H9 (cell line): ENCODE data around the gene PLXNA2. TPM values are rescaled to one million over a fixed set of nuclear protein-coding genes. Genes with fewer than 3 reads are reported as not detected.

ENCODE experiments used
- DNase-seq: peaks from one replicate; pipeline ENCODE4 v3.0.0-alpha.2; 2017
- H2AFZ ChIP-seq: one replicate; pipeline ENCODE4 v1.6.1; 2013; ENCODE audit warnings: mild to moderate bottlenecking, low read length, control low read depth, moderate library complexity
- H2AK5ac ChIP-seq: 2 replicates; pipeline ENCODE4 v1.6.1; 2013; ENCODE audit warnings: low read length, control low read depth, mixed read lengths; ENCODE audit not compliant: insufficient read length
- H2BK120ac ChIP-seq: one replicate; pipeline ENCODE4 v1.6.1; 2013; ENCODE audit warnings: low read depth, mild to moderate bottlenecking, low read length, control low read depth, inconsistent platforms; ENCODE audit not compliant: poor library complexity, severe bottlenecking
- H2BK12ac ChIP-seq: 2 replicates; pipeline ENCODE4 v1.6.1; 2013; ENCODE audit warnings: low read length, control low read depth, mixed read lengths, low read depth; ENCODE audit not compliant: insufficient read length
- H2BK15ac ChIP-seq: 2 replicates; pipeline ENCODE4 v1.6.1; 2013; ENCODE audit warnings: low read depth, low read length, control low read depth
- H2BK20ac ChIP-seq: one replicate; pipeline ENCODE4 v1.6.1; 2013; ENCODE audit warnings: low read depth, mild to moderate bottlenecking, low read length, control low read depth, inconsistent platforms; ENCODE audit not compliant: poor library complexity, severe bottlenecking
- H2BK5ac ChIP-seq: 2 replicates; pipeline ENCODE4 v1.6.1; 2013; ENCODE audit warnings: low read length, control low read depth, mixed read lengths; ENCODE audit not compliant: insufficient read length
- H3K14ac ChIP-seq: 2 replicates; pipeline ENCODE4 v1.6.1; 2013; ENCODE audit warnings: low read length, control low read depth; ENCODE audit not compliant: insufficient read depth
- H3K18ac ChIP-seq: 2 replicates; pipeline ENCODE4 v1.6.1; 2013; ENCODE audit warnings: low read depth, mild to moderate bottlenecking, mixed read lengths, low read length, control low read depth; ENCODE audit not compliant: insufficient read length
- H3K23ac ChIP-seq: 2 replicates; pipeline ENCODE4 v1.6.1; 2013; ENCODE audit warnings: low read length, control low read depth, mixed read lengths, low read depth; ENCODE audit not compliant: insufficient read length
- H3K23me2 ChIP-seq: 2 replicates; pipeline ENCODE4 v1.6.1; 2013; ENCODE audit warnings: low read depth, mild to moderate bottlenecking, mixed read lengths, low read length, control low read depth; ENCODE audit not compliant: insufficient read length, poor library complexity, severe bottlenecking
- H3K27ac ChIP-seq: 2 replicates; pipeline ENCODE4 v1.5.1; 2013; ENCODE audit warnings: low read length, control low read depth, mixed read lengths, low read depth; ENCODE audit not compliant: insufficient read length
- H3K27me3 ChIP-seq: 2 replicates; pipeline ENCODE4 v1.6.1; 2013; ENCODE audit warnings: low read length, control low read depth, inconsistent platforms; ENCODE audit not compliant: insufficient read depth
- H3K4ac ChIP-seq: 2 replicates; pipeline ENCODE4 v1.6.1; 2013; ENCODE audit warnings: low read depth, mild to moderate bottlenecking, control low read depth, inconsistent platforms, low read length, moderate library complexity
- H3K4me1 ChIP-seq: 2 replicates; pipeline ENCODE4 v1.6.1; 2013; ENCODE audit warnings: low read length, control low read depth, inconsistent platforms; ENCODE audit not compliant: insufficient read depth
- H3K4me2 ChIP-seq: 2 replicates; pipeline ENCODE4 v1.6.1; 2013; ENCODE audit warnings: low read length, control low read depth, mixed read lengths; ENCODE audit not compliant: insufficient read length, insufficient read depth
- H3K56ac ChIP-seq: 2 replicates; pipeline ENCODE4 v1.6.1; 2013; ENCODE audit warnings: low read depth, mild to moderate bottlenecking, mixed read lengths, low read length, control low read depth; ENCODE audit not compliant: insufficient read length
- H3K79me1 ChIP-seq: 2 replicates; pipeline ENCODE4 v1.6.1; 2013; ENCODE audit warnings: low read depth, mild to moderate bottlenecking, moderate library complexity, low read length, control low read depth, inconsistent platforms; ENCODE audit not compliant: insufficient read depth, poor library complexity, severe bottlenecking
- H3K79me2 ChIP-seq: 2 replicates; pipeline ENCODE4 v1.6.1; 2013; ENCODE audit warnings: low read length, control low read depth, inconsistent platforms; ENCODE audit not compliant: insufficient read depth
- H3K9ac ChIP-seq: 2 replicates; pipeline ENCODE4 v1.6.1; 2013; ENCODE audit warnings: low read length, control low read depth, mixed read lengths; ENCODE audit not compliant: insufficient read length; ENCODE audit errors: extremely low read depth
- H3K9me3 ChIP-seq: one replicate; pipeline ENCODE4 v1.6.1; 2013; ENCODE audit warnings: low read depth, low read length, inconsistent platforms; ENCODE audit not compliant: control insufficient read depth
- H3T11ph ChIP-seq: one replicate; pipeline ENCODE4 v1.6.1; 2013; ENCODE audit warnings: mild to moderate bottlenecking, low read length, control low read depth, inconsistent platforms
- H4K20me1 ChIP-seq: one replicate; pipeline ENCODE4 v1.6.1; 2013; ENCODE audit not compliant: control insufficient read depth, insufficient read length, insufficient read depth
- H4K5ac ChIP-seq: 2 replicates; pipeline ENCODE4 v1.6.1; 2013; ENCODE audit warnings: low read depth, mild to moderate bottlenecking, mixed read lengths, low read length, control low read depth; ENCODE audit not compliant: insufficient read length
- H4K8ac ChIP-seq: replicated peaks from 2 replicates; pipeline ENCODE4 v1.6.1; 2013; ENCODE audit warnings: low read length, control low read depth, mixed read lengths, low read depth; ENCODE audit not compliant: insufficient read length
- H4K91ac ChIP-seq: 2 replicates; pipeline ENCODE4 v1.6.1; 2013; ENCODE audit warnings: low read depth, mild to moderate bottlenecking, moderate library complexity, mixed read lengths, low read length, control low read depth; ENCODE audit not compliant: insufficient read length
- H3K27ac Mint-ChIP-seq, 3 experiments: 2 replicates in 2 of 3; 3 replicates in 1 of 3; pipeline ENCODE4 v1.8.0; 2020 to 2021; ENCODE audit warnings: mixed read lengths in 3 of 3, mild to moderate bottlenecking in 1 of 3, moderate library complexity in 1 of 3
- H3K27me3 Mint-ChIP-seq: 2 replicates; pipeline ENCODE4 v1.8.0; 2021; ENCODE audit warnings: low read depth, mild to moderate bottlenecking, moderate library complexity, mixed read lengths
- H3K36me3 Mint-ChIP-seq, 3 experiments: 2 replicates in 2 of 3; 3 replicates in 1 of 3; pipeline ENCODE4 v1.8.0; 2020 to 2021; ENCODE audit warnings: low read depth in 3 of 3, mixed read lengths in 3 of 3; ENCODE audit not compliant: insufficient read depth in 1 of 3
- H3K4me1 Mint-ChIP-seq, 2 experiments: 2 replicates each; pipeline ENCODE4 v1.8.0; 2020; ENCODE audit warnings: mixed read lengths in 2 of 2
- H3K4me3 Mint-ChIP-seq, 2 experiments: 2 replicates in 1 of 2; 3 replicates in 1 of 2; pipeline ENCODE4 v1.8.0; 2020 to 2021; ENCODE audit warnings: mild to moderate bottlenecking in 2 of 2, mixed read lengths in 2 of 2, moderate library complexity in 1 of 2
- H3K9me3 Mint-ChIP-seq, 2 experiments: 2 replicates in 1 of 2; 3 replicates in 1 of 2; pipeline ENCODE4 v1.8.0; 2020; ENCODE audit warnings: mild to moderate bottlenecking in 2 of 2, mixed read lengths in 2 of 2, moderate library complexity in 1 of 2
- CTCF ChIP-seq: fragments of 200-600 bp; sonication (generic); conservative IDR thresholded peaks from 3 replicates; pipeline ENCODE4 v1.8.0; 2021; ENCODE audit warnings: antibody characterized with exemption, mild to moderate bottlenecking
- WGBS: extraction: QIAGEN DNeasy Blood & Tissue Kit; methylation state at CpG from one replicate; pipeline ENCODE4 v1.1.7; 2013; ENCODE audit warnings: missing lambda C conversion rate, low lambda C conversion rate, mixed read lengths; ENCODE audit not compliant: insufficient read length; ENCODE audit errors: extremely low coverage; 5-methylcytosine and 5-hydroxymethylcytosine counted together
- total RNA-seq: library from RNA; stranded (reverse); gene quantifications from 2 replicates; pipeline ENCODE4 v1.2.1, GENCODE V29; 2021

PLXNA2 gene
- total RNA-seq, 1 experiment from 2014 or later = 0.57 TPM

GRCh38 chr1:208090388-208091301 is 153.5 kb downstream of the PLXNA2 start:
- no peak overlapping the region for H3K27ac ChIP-seq

More at GRCh38 chr1:208090388-208091301, 153.5 kb downstream of the PLXNA2 start:
- Histone ChIP-seq H2BK20ac (no peak overlapping the region), H3K18ac (no peak overlapping the region), H3K14ac (no peak overlapping the region), H2AFZ (no peak overlapping the region), H3K9me3 (no peaks in the 10 kb centered on the region), H3K9ac (no peak overlapping the region), H2BK15ac (no peak overlapping the region), H3K4me2 (no peak overlapping the region), H3K4me1 (no peaks in the 10 kb centered on the region), H3K27me3 (no peaks in the 10 kb centered on the region), H4K5ac (no peak overlapping the region), H3K4ac (no peak overlapping the region), H3K23me2 (no peaks in the 10 kb centered on the region), H2BK120ac (no peak overlapping the region), H2BK5ac (no peak overlapping the region), H3K23ac (no peak overlapping the region), H3K79me1 (no peaks in the 10 kb centered on the region), H2BK12ac (no peak overlapping the region), H3K79me2 (no peaks in the 10 kb centered on the region), H3T11ph (no peak overlapping the region), H4K8ac (no peak overlapping the region), H3K56ac (no peak overlapping the region), H2AK5ac (no peak overlapping the region), H4K20me1 (no peaks in the 10 kb centered on the region), H4K91ac (no peak overlapping the region)
- no peak for DNase-seq
- H3K27me3 Mint-ChIP-seq = peaks cover 3% of the 10 kb centered on the region; the same call in 1 of the 2 replicates
- no peak overlapping the region for H3K4me3 Mint-ChIP-seq
- no CpG with 5 or more reads among the region's 9 CpGs for WGBS
- no peaks in the 10 kb centered on the region for H3K9me3 Mint-ChIP-seq
- H3K36me3 Mint-ChIP-seq = no peaks in the 10 kb centered on the region
- H3K27ac Mint-ChIP-seq = no peak overlapping the region; a peak in 1 of 7 replicates
- H3K4me1 Mint-ChIP-seq = peaks cover 12 to 19% of the 10 kb centered on the region in 2 experiments
- TF ChIP-seq CTCF = no peak
